ENCODE measurements around the gene THOC2. TPM values are rescaled to one million over a fixed set of nuclear protein-coding genes. Genes with fewer than 3 reads are reported as not detected.
"Not testable (repeated sequence)": the region's sequence is repeated elsewhere in the genome, so short reads cannot be mapped to it uniquely, and the experiment has no call there.

THOC2 gene
- 10 to 100 TPM; 80.7 to 85.4 TPM for total RNA-seq

- ChIA-PET CTCF (interaction anchor here (0.8 to 0.9 kb wide), 2 partner anchors 31 to 71 kb away, joined by 3 read pairs; no protein-coding TSS in a partner anchor), POLR2A (no interaction called here)
- peak within 1 kb of the TSS; percentile 90 for H3K4me3 Mint-ChIP-seq
- H3K36me3 Mint-ChIP-seq (ENCODE audit: low read depth), result peaks cover 7% of the 10 kb centered on the region
- ATAC-seq (peak; percentile 86), DNase-seq (peak; percentile 85)
- H3K4me1 Mint-ChIP-seq, result peaks cover 31% of the 10 kb centered on the region
- intact Hi-C loops (cut with DNase I, micrococcal nuclease), result loop anchor here in 1 of 2 experiments (1.0 kb wide), 1 partner anchor 32 kb away; no protein-coding TSS in a partner anchor
- no peaks in the 10 kb centered on the region for H3K27me3 Mint-ChIP-seq
- H3K27ac Mint-ChIP-seq, result peak within 1 kb of the TSS; percentile 92
- no peaks in the 10 kb centered on the region for H3K9me3 Mint-ChIP-seq (ENCODE audit: low read depth)
These were observed at the start of gene THOC2 for GRCh38 chrX:123732670-123733363. THOC2 (minus strand) TSS chrX:123733052; CDS start chrX:123733022, 30 bp downstream.

DNA sequence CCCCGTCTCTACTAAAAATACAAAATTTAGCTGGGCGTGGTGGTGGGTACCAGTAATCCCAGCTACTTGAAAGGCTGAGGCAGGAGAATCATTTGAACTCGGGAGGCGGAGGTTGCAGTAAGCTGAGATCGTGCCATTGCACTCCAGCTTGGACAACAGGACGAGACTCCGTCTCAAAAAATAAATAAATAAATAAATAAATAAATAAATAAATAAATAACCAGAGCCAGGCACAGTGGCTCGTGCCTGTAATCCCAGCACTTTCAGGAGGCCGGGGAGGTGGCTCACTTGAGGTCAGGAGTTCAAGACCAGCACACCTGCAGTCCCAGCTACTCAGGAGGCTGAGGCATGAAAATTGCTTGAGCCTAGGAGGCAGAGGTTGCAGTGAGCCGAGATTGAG, 48.9 kb upstream of the THOC2 start:
- H3K36me3 Mint-ChIP-seq (ENCODE audit: low read depth); H3K4me1 Mint-ChIP-seq; H3K27ac Mint-ChIP-seq; H3K27me3 Mint-ChIP-seq; CTCF ChIA-PET; H3K4me3 Mint-ChIP-seq; H3K9me3 Mint-ChIP-seq (ENCODE audit: low read depth); ATAC-seq; POLR2A ChIA-PET; intact Hi-C loops (cut with DNase I, micrococcal nuclease); DNase-seq: not testable (repeated sequence)

DNA sequence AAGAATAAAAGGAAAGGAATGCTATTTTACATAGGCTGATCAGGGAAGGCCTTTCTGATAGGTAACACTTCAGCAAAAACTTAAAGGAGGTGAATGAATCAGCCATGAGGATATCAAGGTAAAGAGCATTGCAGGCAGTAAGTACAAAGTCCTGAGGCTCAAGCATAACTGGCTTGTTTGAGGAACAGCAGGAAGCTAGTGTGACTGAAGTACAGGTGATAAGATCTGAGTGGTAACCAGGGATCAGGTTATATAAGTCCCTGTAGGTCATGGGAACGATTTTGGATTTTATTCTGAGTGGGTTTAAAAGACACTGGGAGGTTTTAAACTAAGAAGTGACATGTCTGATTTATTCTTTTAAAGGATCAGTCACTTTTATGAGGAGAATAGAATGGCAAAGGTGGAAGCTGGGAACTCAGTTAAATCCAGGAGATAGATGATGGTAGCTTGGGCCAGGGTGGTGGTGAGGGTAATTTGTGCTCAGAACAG, 47.1 kb upstream of the THOC2 start:
- Mint-ChIP-seq H3K4me3 (no peak overlapping the region), H3K36me3 (ENCODE audit: low read depth) (no peaks in the 10 kb centered on the region), H3K27me3 (no peaks in the 10 kb centered on the region), H3K4me1 (peaks cover 3% of the 10 kb centered on the region), H3K27ac (no peak overlapping the region), H3K9me3 (ENCODE audit: low read depth) (no peaks in the 10 kb centered on the region)
- no peak for ATAC-seq
- POLR2A ChIA-PET, result no interaction called here
- intact Hi-C loops (cut with DNase I, micrococcal nuclease), result loop anchor here in 1 of 2 experiments (10.0 kb wide), 1 partner anchor 325 kb away; no protein-coding TSS in a partner anchor
- CTCF ChIA-PET, result no interaction called here
- no peak for DNase-seq

GRCh38 chrX:123773258-123773988, 40.6 kb upstream of the THOC2 start:
- no peak overlapping the region for H3K27ac Mint-ChIP-seq
- POLR2A ChIA-PET, result no interaction called here
- no peaks in the 10 kb centered on the region for H3K27me3 Mint-ChIP-seq
- H3K36me3 Mint-ChIP-seq (ENCODE audit: low read depth), result no peaks in the 10 kb centered on the region
- H3K4me3 Mint-ChIP-seq, result no peak overlapping the region
- H3K9me3 Mint-ChIP-seq (ENCODE audit: low read depth), result peaks cover 2% of the 10 kb centered on the region
- intact Hi-C loops (cut with DNase I, micrococcal nuclease), result loop anchor here in 1 of 2 experiments (10.0 kb wide), 1 partner anchor 319 kb away; no protein-coding TSS in a partner anchor
- H3K4me1 Mint-ChIP-seq, result peaks cover 3% of the 10 kb centered on the region
- DNase-seq (no peak), ATAC-seq (peak; percentile 47)
- CTCF ChIA-PET, result no interaction called here

- CTCF ChIA-PET, result interaction anchor here (0.7 kb wide), 1 partner anchor 409 kb away, joined by 4 read pairs; no protein-coding TSS in a partner anchor
- DNase-seq (no peak), ATAC-seq (no peak)
- Mint-ChIP-seq H3K4me3 (no peak overlapping the region), H3K36me3 (ENCODE audit: low read depth) (no peaks in the 10 kb centered on the region), H3K27ac (no peak overlapping the region), H3K4me1 (peaks cover 3% of the 10 kb centered on the region), H3K9me3 (ENCODE audit: low read depth) (peaks cover 2% of the 10 kb centered on the region), H3K27me3 (no peaks in the 10 kb centered on the region)
- POLR2A ChIA-PET, result no interaction called here
- intact Hi-C loops (cut with DNase I, micrococcal nuclease), result loop anchor here in 1 of 2 experiments (10.0 kb wide), 1 partner anchor 317 kb away; no protein-coding TSS in a partner anchor
These were observed 38.7 kb upstream of the THOC2 start for GRCh38 chrX:123771449-123772064.

GRCh38 chrX:123764967-123765871, 32.4 kb upstream of the THOC2 start:
- CTCF ChIA-PET, result interaction anchor here (0.6 kb wide), 1 partner anchor 19 kb away, joined by 3 read pairs; no protein-coding TSS in a partner anchor
- Mint-ChIP-seq H3K4me3 (peak overlapping the region; percentile 68), H3K27me3 (no peaks in the 10 kb centered on the region), H3K9me3 (ENCODE audit: low read depth) (peaks cover 2% of the 10 kb centered on the region), H3K36me3 (ENCODE audit: low read depth) (no peaks in the 10 kb centered on the region), H3K4me1 (peaks cover 5% of the 10 kb centered on the region), H3K27ac (peak overlapping the region; percentile 80)
- peak; percentile 81 for DNase-seq
- intact Hi-C loops (cut with DNase I, micrococcal nuclease), result loop anchor here in 1 of 2 experiments (1.0 kb wide), 1 partner anchor 32 kb away; the partner anchor contains the start of gene THOC2
- ATAC-seq, result peak; percentile 91
- POLR2A ChIA-PET, result no interaction called here

GRCh38 chrX:123759849-123760248, 27.0 kb upstream of the THOC2 start:
- H3K9me3 Mint-ChIP-seq (ENCODE audit: low read depth); H3K27me3 Mint-ChIP-seq; intact Hi-C loops (cut with DNase I, micrococcal nuclease); H3K36me3 Mint-ChIP-seq (ENCODE audit: low read depth); H3K4me3 Mint-ChIP-seq; DNase-seq; H3K27ac Mint-ChIP-seq; POLR2A ChIA-PET; H3K4me1 Mint-ChIP-seq; ATAC-seq; CTCF ChIA-PET: not testable (repeated sequence)

DNA sequence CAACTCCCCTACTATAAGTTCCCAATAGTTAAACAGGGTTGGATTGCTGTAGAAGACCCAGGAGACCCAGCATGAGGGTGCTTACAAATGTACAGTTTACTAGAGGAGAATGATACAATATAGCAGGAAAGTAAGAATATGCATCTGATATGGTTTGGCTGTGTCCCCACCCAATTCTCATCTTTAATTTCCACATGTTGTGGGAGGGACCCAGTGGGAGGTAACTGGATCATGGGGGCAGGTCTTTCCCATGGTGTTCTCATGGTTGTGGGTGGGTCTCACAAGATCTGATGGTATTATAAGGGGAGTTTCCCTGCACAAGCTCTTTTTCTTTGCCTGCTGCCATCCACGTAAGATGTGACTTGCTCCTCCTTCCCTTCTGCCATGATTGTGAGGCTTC, 24.9 kb upstream of the THOC2 start:
- CTCF ChIA-PET; intact Hi-C loops (cut with DNase I, micrococcal nuclease); H3K4me3 Mint-ChIP-seq; H3K27ac Mint-ChIP-seq; ATAC-seq; POLR2A ChIA-PET; H3K9me3 Mint-ChIP-seq (ENCODE audit: low read depth); H3K27me3 Mint-ChIP-seq; H3K36me3 Mint-ChIP-seq (ENCODE audit: low read depth); H3K4me1 Mint-ChIP-seq; DNase-seq: not testable (repeated sequence)

- no peaks in the 10 kb centered on the region for H3K4me1 Mint-ChIP-seq
- H3K27ac Mint-ChIP-seq, result no peak overlapping the region
- ChIA-PET CTCF (no interaction called here), POLR2A (no interaction called here)
- intact Hi-C loops (cut with DNase I, micrococcal nuclease), result no loop called here
- H3K4me3 Mint-ChIP-seq, result no peak overlapping the region
- H3K36me3 Mint-ChIP-seq (ENCODE audit: low read depth), result no peaks in the 10 kb centered on the region
- ATAC-seq (no peak), DNase-seq (no peak)
- H3K27me3 Mint-ChIP-seq, result no peaks in the 10 kb centered on the region
- H3K9me3 Mint-ChIP-seq (ENCODE audit: low read depth), result no peaks in the 10 kb centered on the region
These were observed 23.5 kb upstream of the THOC2 start for GRCh38 chrX:123756320-123756719.

DNA sequence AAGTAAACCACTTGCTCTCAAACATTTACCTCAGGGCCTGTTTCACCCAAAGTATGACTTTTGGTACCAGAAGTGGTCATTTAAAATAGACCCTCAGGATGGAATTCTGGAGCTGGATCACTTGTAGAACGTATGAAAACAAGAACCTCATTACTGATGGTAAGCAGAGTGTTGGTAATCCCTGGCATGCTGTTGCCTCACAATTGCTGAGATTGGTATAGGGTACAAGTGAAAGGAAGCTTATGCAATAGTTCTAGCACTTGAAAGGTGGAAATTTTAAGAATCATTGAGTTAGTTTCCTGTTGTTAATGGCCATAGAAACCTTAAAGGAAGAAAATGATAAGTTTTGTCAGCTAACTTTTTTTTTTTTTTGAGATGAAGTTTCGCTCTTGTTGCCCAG, 22.3 kb upstream of the THOC2 start:
- POLR2A ChIA-PET, result no interaction called here
- no peak for DNase-seq
- Mint-ChIP-seq H3K4me3 (no peak overlapping the region), H3K27me3 (no peaks in the 10 kb centered on the region), H3K9me3 (ENCODE audit: low read depth) (no peaks in the 10 kb centered on the region), H3K36me3 (ENCODE audit: low read depth) (no peaks in the 10 kb centered on the region), H3K27ac (no peak overlapping the region), H3K4me1 (no peaks in the 10 kb centered on the region)
- intact Hi-C loops (cut with DNase I, micrococcal nuclease), result no loop called here
- CTCF ChIA-PET, result no interaction called here
- ATAC-seq, result no peak

Data from activated CD4-positive, alpha-beta T cell treated with anti-CD3 and anti-CD28 coated beads for 36 hours (primary cell).